GM12864 (cell line): Measurements from ENCODE around the gene TOX2.

Experiments used
- DNase-seq: peaks from one replicate; pipeline ENCODE4 v3.0.0-alpha.2; 2011; ENCODE audit warnings: low read depth
- H3K4me3 ChIP-seq: 2 replicates; pipeline ENCODE4 v1.5.1; 2011; ENCODE audit warnings: mild to moderate bottlenecking, low read depth, low read length, control low read depth
- CTCF ChIP-seq: IDR thresholded peaks from 2 replicates; pipeline ENCODE4 v1.5.1; 2011; ENCODE audit warnings: low read depth, mild to moderate bottlenecking, moderate library complexity, low read length, control low read depth, inconsistent platforms; ENCODE audit errors: missing control alignments

The TOX2 gene

GRCh38 chr20:43982886-43983285 lies 68.2 kb downstream of the TOX2 start:
- no peak for TF ChIP-seq CTCF
- no peak overlapping the region for H3K4me3 ChIP-seq
- no peak for DNase-seq

- peak; percentile 66 for TF ChIP-seq CTCF
- DNase-seq: no peak
- no peak overlapping the region for H3K4me3 ChIP-seq
These were observed 68.7 kb downstream of the TOX2 start for GRCh38 chr20:43983359-43983758.

GRCh38 chr20:43983904-43984361 lies 69.3 kb downstream of the TOX2 start:
- H3K4me3 ChIP-seq: no peak overlapping the region
- no peak for DNase-seq
- TF ChIP-seq CTCF: no peak

GRCh38 chr20:43984587-43984986 lies 69.9 kb downstream of the TOX2 start:
- no peak overlapping the region for H3K4me3 ChIP-seq
- TF ChIP-seq CTCF: no peak
- no peak for DNase-seq

- TF ChIP-seq CTCF: no peak
- H3K4me3 ChIP-seq: no peak overlapping the region
- DNase-seq: no peak
These were observed 70.5 kb downstream of the TOX2 start for GRCh38 chr20:43985121-43985520.

GRCh38 chr20:43985608-43986316 lies 71.1 kb downstream of the TOX2 start:
- TF ChIP-seq CTCF: no peak
- H3K4me3 ChIP-seq: no peak overlapping the region
- no peak for DNase-seq

- no peak overlapping the region for H3K4me3 ChIP-seq
- no peak for DNase-seq
- no peak for TF ChIP-seq CTCF
These were observed 72.4 kb downstream of the TOX2 start for GRCh38 chr20:43987018-43987417.
